ENCODE data around the gene ADAM12. TPM values are rescaled to one million over a fixed set of nuclear protein-coding genes. Genes with fewer than 3 reads are reported as not detected.

The ADAM12 gene
- total RNA-seq, 3 donors from 2014 or later (not counting 1 experiment from before 2014, with no cell fraction given): 1.6 to 1.9 (median 1.8) TPM

GRCh38 chr10:126205486-126206205 lies 182.6 kb downstream of the ADAM12 start:
- H3K27me3 ChIP-seq (ENCODE audit: control insufficient read depth, insufficient read depth, low read length): no peaks in the 10 kb centered on the region
- Mint-ChIP-seq H3K27ac (no peak overlapping the region), H3K4me1 (no peaks in the 10 kb centered on the region), H3K4me3 (no peak overlapping the region), H3K9me3 (no peaks in the 10 kb centered on the region), H3K36me3 (no peaks in the 10 kb centered on the region), H3K27me3 (ENCODE audit: low read depth in 2 of 2) (peaks cover 14 to 15% of the 10 kb centered on the region in 2 donors)
- WGBS (ENCODE audit: insufficient coverage): no CpG with 5 or more reads among the region's 1 CpG
- no peaks in the 10 kb centered on the region for H3K4me1 ChIP-seq (ENCODE audit: control insufficient read depth, insufficient read depth, low read length)
- H3K9me3 ChIP-seq (ENCODE audit: control insufficient read depth, insufficient read depth, low read length): no peaks in the 10 kb centered on the region
- no peak for DNase-seq
- ATAC-seq: no peak
- TF ChIP-seq, protein P1, sequence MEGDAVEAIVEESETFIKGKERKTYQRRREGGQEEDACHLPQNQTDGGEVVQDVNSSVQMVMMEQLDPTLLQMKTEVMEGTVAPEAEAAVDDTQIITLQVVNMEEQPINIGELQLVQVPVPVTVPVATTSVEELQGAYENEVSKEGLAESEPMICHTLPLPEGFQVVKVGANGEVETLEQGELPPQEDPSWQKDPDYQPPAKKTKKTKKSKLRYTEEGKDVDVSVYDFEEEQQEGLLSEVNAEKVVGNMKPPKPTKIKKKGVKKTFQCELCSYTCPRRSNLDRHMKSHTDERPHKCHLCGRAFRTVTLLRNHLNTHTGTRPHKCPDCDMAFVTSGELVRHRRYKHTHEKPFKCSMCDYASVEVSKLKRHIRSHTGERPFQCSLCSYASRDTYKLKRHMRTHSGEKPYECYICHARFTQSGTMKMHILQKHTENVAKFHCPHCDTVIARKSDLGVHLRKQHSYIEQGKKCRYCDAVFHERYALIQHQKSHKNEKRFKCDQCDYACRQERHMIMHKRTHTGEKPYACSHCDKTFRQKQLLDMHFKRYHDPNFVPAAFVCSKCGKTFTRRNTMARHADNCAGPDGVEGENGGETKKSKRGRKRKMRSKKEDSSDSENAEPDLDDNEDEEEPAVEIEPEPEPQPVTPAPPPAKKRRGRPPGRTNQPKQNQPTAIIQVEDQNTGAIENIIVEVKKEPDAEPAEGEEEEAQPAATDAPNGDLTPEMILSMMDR (IDR thresholded peaks at IDR 0.05): no peak
- no peak overlapping the region for H3K4me3 ChIP-seq (ENCODE audit: low read length)
- H3K36me3 ChIP-seq (ENCODE audit: control insufficient read depth, insufficient read depth, low read length): no peaks in the 10 kb centered on the region
- intact Hi-C loops (cut with micrococcal nuclease): no loop called here
- H3K27ac ChIP-seq (ENCODE audit: low read length): no peak overlapping the region

DNA sequence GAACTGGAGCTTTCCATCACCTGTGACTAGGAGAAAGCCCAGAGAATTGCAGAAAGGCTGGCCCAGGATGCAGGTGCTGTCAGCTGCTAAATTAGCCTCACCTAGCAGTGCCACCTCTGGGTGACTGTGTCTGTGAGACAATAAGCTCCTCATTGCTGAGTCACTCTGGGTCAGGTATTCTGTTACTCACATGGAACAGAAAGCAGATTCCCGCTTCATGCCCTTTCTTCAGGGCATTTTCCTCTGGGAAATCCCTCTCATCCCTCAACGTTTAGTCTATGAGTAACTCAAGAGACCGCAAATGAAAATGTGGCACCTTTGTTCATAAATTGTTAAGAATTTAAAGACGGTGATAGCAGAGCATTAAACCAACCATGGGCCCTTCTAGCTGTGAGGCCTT lies 184.0 kb downstream of the ADAM12 start:
- H3K27me3 ChIP-seq (ENCODE audit: control insufficient read depth, insufficient read depth, low read length): no peaks in the 10 kb centered on the region
- Mint-ChIP-seq H3K4me3 (no peak overlapping the region), H3K4me1 (no peaks in the 10 kb centered on the region), H3K27ac (no peak overlapping the region), H3K36me3 (no peaks in the 10 kb centered on the region), H3K9me3 (no peaks in the 10 kb centered on the region), H3K27me3 (ENCODE audit: low read depth in 2 of 2) (peaks cover 7 to 9% of the 10 kb centered on the region in 2 donors)
- no peak overlapping the region for H3K4me3 ChIP-seq (ENCODE audit: low read length)
- intact Hi-C loops (cut with micrococcal nuclease): no loop called here
- TF ChIP-seq, protein P1 (IDR thresholded peaks at IDR 0.05): no peak
- no peak for ATAC-seq
- no peaks in the 10 kb centered on the region for H3K4me1 ChIP-seq (ENCODE audit: control insufficient read depth, insufficient read depth, low read length)
- no peaks in the 10 kb centered on the region for H3K9me3 ChIP-seq (ENCODE audit: control insufficient read depth, insufficient read depth, low read length)
- H3K36me3 ChIP-seq (ENCODE audit: control insufficient read depth, insufficient read depth, low read length): no peaks in the 10 kb centered on the region
- H3K27ac ChIP-seq (ENCODE audit: low read length): no peak overlapping the region
- WGBS (ENCODE audit: insufficient coverage): 91% methylated on average over 4 of the region's 4 CpGs
- DNase-seq: no peak

DNA sequence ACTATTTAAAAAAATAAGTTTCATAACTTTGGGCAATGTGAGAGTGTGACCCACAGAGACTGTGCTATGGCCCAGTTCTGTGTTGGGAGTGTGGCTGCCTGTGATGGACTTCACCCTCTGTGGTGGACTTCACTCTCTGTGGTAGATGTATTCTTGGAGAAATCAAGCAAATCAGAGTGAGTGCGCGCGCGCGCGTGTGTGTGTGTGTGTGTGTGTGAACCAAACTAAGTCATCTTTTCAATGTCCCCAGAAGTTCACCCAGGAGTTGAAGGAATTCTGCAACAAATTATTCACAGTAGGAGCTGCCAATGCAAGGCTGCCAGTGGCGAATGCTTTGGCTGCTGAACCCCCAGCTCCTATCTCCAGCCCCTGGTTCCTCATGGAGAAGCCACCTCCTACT lies 184.5 kb downstream of the ADAM12 start:
- no peaks in the 10 kb centered on the region for H3K4me1 ChIP-seq (ENCODE audit: control insufficient read depth, insufficient read depth, low read length)
- intact Hi-C loops (cut with micrococcal nuclease): no loop called here
- H3K4me3 Mint-ChIP-seq: no peak overlapping the region
- H3K36me3 Mint-ChIP-seq: no peaks in the 10 kb centered on the region
- WGBS (ENCODE audit: insufficient coverage): 100% methylated on average over 1 of the region's 7 CpGs
- ATAC-seq: no peak
- no peak overlapping the region for H3K27ac Mint-ChIP-seq
- no peaks in the 10 kb centered on the region for H3K9me3 ChIP-seq (ENCODE audit: control insufficient read depth, insufficient read depth, low read length)
- TF ChIP-seq, protein P1 (IDR thresholded peaks at IDR 0.05): no peak
- H3K27ac ChIP-seq (ENCODE audit: low read length): no peak overlapping the region
- H3K9me3 Mint-ChIP-seq: no peaks in the 10 kb centered on the region
- H3K27me3 ChIP-seq (ENCODE audit: control insufficient read depth, insufficient read depth, low read length): no peaks in the 10 kb centered on the region
- H3K4me3 ChIP-seq (ENCODE audit: low read length): no peak overlapping the region
- H3K4me1 Mint-ChIP-seq: no peaks in the 10 kb centered on the region
- no peaks in the 10 kb centered on the region for H3K36me3 ChIP-seq (ENCODE audit: control insufficient read depth, insufficient read depth, low read length)
- peaks cover 7 to 9% of the 10 kb centered on the region in 2 donors for H3K27me3 Mint-ChIP-seq (ENCODE audit: low read depth in 2 of 2)
- DNase-seq: no peak

DNA sequence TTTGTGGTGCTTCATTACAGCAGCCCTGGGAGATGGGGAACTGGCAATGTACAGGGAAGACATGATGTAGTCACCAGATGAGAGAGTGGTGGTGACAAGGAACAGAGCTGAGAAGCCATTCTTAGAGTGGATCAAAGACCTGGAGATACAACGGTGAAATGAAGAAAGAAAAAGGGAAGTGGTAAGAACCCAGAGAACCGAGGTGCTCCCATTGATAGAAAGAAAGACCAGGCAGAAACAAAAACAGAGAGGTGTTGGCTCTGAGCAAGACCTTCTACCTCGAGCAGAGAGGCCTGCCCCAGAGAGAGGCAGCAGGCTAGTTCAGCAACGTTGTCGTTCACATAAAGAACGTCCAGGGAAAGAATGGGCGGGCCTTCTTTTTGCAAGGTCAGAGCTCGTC lies 186.7 kb downstream of the ADAM12 start:
- H3K27ac Mint-ChIP-seq: no peak overlapping the region

More for the DNA sequence above, 186.7 kb downstream of the ADAM12 start:
- 70% methylated on average over 8 of the region's 8 CpGs for WGBS (ENCODE audit: insufficient coverage)
- Histone ChIP-seq H3K27me3 (ENCODE audit: control insufficient read depth, insufficient read depth, low read length) (no peaks in the 10 kb centered on the region), H3K4me3 (ENCODE audit: low read length) (no peak overlapping the region), H3K9me3 (ENCODE audit: control insufficient read depth, insufficient read depth, low read length) (no peaks in the 10 kb centered on the region), H3K27ac (ENCODE audit: low read length) (no peak overlapping the region), H3K36me3 (ENCODE audit: control insufficient read depth, insufficient read depth, low read length) (no peaks in the 10 kb centered on the region), H3K4me1 (ENCODE audit: control insufficient read depth, insufficient read depth, low read length) (no peaks in the 10 kb centered on the region)
- Mint-ChIP-seq H3K9me3 (no peaks in the 10 kb centered on the region), H3K4me3 (no peak overlapping the region), H3K36me3 (no peaks in the 10 kb centered on the region), H3K4me1 (no peaks in the 10 kb centered on the region), H3K27me3 (ENCODE audit: low read depth in 2 of 2) (peaks cover 8 to 12% of the 10 kb centered on the region in 2 donors)
- TF ChIP-seq, protein P1 (IDR thresholded peaks at IDR 0.05): no peak
- DNase-seq (no peak), ATAC-seq (no peak)
- intact Hi-C loops (cut with micrococcal nuclease): no loop called here
